ENCODE data around the gene AFF1.
"Not testable (repeated sequence)": the region's sequence is repeated elsewhere in the genome, so short reads cannot be mapped to it uniquely, and the experiment has no call there.

Gene AFF1

GRCh38 chr4:87031920-87032319 is 97.1 kb downstream of the AFF1 start:
- Histone ChIP-seq H3K36me3 (ENCODE audit: insufficient read depth, low read length) (no peaks in the 10 kb centered on the region), H3K9ac (ENCODE audit: low read depth, low read length) (no peak overlapping the region), H3K4me1 (ENCODE audit: insufficient read depth, low read length) (peaks cover 58% of the 10 kb centered on the region), H3K9me3 (ENCODE audit: control insufficient read depth, insufficient read depth, low read length) (no peaks in the 10 kb centered on the region)

GRCh38 chr4:87032884-87033533 is 98.2 kb downstream of the AFF1 start:
- Histone ChIP-seq H3K4me1 (ENCODE audit: insufficient read depth, low read length) (peaks cover 68% of the 10 kb centered on the region), H3K9ac (ENCODE audit: low read depth, low read length) (no peak overlapping the region), H3K36me3 (ENCODE audit: insufficient read depth, low read length) (no peaks in the 10 kb centered on the region), H3K9me3 (ENCODE audit: control insufficient read depth, insufficient read depth, low read length) (no peaks in the 10 kb centered on the region)

GRCh38 chr4:87033902-87034301 is 99.1 kb downstream of the AFF1 start:
- no peaks in the 10 kb centered on the region for H3K9me3 ChIP-seq (ENCODE audit: control insufficient read depth, insufficient read depth, low read length)
- H3K36me3 ChIP-seq (ENCODE audit: insufficient read depth, low read length): no peaks in the 10 kb centered on the region
- no peak overlapping the region for H3K9ac ChIP-seq (ENCODE audit: low read depth, low read length)
- H3K4me1 ChIP-seq (ENCODE audit: insufficient read depth, low read length): peaks cover 77% of the 10 kb centered on the region

GRCh38 chr4:87034527-87034926 is 99.7 kb downstream of the AFF1 start:
- peaks cover 81% of the 10 kb centered on the region for H3K4me1 ChIP-seq (ENCODE audit: insufficient read depth, low read length)
- no peaks in the 10 kb centered on the region for H3K36me3 ChIP-seq (ENCODE audit: insufficient read depth, low read length)
- no peak overlapping the region for H3K9ac ChIP-seq (ENCODE audit: low read depth, low read length)
- H3K9me3 ChIP-seq (ENCODE audit: control insufficient read depth, insufficient read depth, low read length): no peaks in the 10 kb centered on the region

DNA sequence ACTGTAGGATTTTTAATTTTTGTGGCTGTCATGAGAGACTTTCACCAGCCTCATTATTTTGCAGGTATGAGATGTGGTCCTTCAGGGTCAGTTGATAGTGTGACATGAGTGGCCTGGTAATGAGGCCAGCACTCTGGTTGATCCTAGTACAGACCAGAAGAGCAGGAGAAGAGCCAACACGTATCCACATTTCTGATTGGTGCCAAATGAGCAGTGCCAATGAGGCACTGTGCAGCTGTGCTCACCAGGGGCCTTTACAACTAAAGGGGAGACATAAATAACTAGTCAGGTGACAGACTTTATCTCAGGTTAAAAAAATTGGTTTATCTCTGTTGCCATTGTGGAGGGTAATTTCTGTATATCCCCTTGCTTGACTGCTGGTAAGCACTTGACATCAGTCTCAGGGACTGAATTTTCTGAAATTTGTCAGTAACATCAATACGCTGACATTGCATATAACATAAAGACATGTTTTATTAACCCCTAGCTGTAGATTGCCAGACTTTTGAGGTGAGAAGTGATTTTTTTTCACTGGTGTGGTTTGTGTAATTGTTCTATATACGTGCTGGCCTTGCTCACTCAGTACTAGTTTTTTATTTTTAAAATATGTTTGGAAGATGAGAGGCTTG is 101.2 kb downstream of the AFF1 start:
- Histone ChIP-seq H3K36me3 (ENCODE audit: insufficient read depth, low read length) (no peaks in the 10 kb centered on the region), H3K9ac (ENCODE audit: low read depth, low read length) (no peak overlapping the region), H3K4me1 (ENCODE audit: insufficient read depth, low read length) (peaks cover 69% of the 10 kb centered on the region), H3K9me3 (ENCODE audit: control insufficient read depth, insufficient read depth, low read length) (no peaks in the 10 kb centered on the region)

GRCh38 chr4:87036713-87037112 is 101.9 kb downstream of the AFF1 start:
- H3K36me3 ChIP-seq (ENCODE audit: insufficient read depth, low read length): no peaks in the 10 kb centered on the region
- no peaks in the 10 kb centered on the region for H3K9me3 ChIP-seq (ENCODE audit: control insufficient read depth, insufficient read depth, low read length)
- no peak overlapping the region for H3K9ac ChIP-seq (ENCODE audit: low read depth, low read length)
- H3K4me1 ChIP-seq (ENCODE audit: insufficient read depth, low read length): peaks cover 64% of the 10 kb centered on the region

DNA sequence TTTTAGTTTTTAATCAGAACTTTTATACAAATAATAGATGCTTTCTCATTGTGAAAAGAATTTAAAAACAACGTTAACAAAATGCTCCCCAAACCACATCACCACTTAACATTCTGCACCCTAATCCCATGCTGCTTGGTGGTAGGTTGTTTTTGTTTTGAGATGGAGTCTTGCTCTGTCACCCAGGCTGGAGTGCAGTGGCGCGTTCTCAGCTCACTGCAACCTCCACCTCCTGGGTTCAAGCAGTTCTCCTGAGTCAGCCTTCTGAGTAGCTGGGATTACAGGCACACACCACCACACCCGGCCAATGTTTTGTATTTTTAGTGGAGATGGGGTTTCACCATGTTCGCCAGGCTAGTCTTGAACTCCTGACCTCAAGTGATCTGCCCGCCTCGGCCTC is 102.4 kb downstream of the AFF1 start:
- H3K36me3 ChIP-seq (ENCODE audit: insufficient read depth, low read length); H3K9ac ChIP-seq (ENCODE audit: low read depth, low read length); H3K9me3 ChIP-seq (ENCODE audit: control insufficient read depth, insufficient read depth, low read length): not testable (repeated sequence)
- H3K4me1 ChIP-seq (ENCODE audit: insufficient read depth, low read length): peaks cover 60% of the 10 kb centered on the region

GRCh38 chr4:87037671-87038334 is 103.0 kb downstream of the AFF1 start:
- Histone ChIP-seq H3K36me3 (ENCODE audit: insufficient read depth, low read length) (no peaks in the 10 kb centered on the region), H3K9me3 (ENCODE audit: control insufficient read depth, insufficient read depth, low read length) (no peaks in the 10 kb centered on the region), H3K9ac (ENCODE audit: low read depth, low read length) (no peak overlapping the region), H3K4me1 (ENCODE audit: insufficient read depth, low read length) (peaks cover 60% of the 10 kb centered on the region)

DNA sequence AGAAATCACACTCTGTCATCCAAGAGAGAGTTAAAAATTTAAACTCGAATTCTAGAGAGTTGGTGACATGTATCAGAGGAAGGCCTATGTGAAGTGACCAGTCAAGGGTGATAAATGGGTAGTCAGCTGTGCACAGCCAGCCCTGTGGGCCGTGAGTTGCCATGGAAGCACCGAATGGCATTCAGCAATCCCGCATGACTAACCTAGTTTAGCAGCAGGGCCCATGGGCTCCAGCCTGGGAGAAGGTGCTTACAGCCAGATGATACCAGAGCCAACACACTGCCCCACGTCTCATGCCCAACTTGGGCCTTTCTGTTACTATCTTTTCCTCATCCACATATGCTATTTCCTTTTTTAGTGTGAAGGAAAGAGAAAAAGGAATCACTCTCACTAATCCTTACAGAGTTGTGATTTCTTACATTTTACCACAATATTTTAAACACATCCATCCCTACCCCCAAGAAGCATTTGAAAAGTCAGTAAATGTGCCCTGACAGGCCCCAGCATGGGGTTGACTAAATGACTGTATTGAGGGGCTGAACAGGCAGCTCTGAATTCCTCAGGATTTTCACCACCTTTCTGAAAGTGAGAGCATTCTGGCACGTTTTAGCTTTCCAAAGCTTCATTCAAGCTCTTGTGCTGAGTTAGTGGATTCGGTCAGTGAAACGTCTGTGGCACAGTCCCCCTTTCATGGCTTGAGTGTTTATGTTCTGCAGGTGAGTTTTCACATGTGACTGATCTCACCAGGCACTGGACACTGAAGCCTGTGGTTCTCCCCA is 104.2 kb downstream of the AFF1 start:
- Histone ChIP-seq H3K9ac (ENCODE audit: low read depth, low read length) (no peak overlapping the region), H3K9me3 (ENCODE audit: control insufficient read depth, insufficient read depth, low read length) (no peaks in the 10 kb centered on the region), H3K4me1 (ENCODE audit: insufficient read depth, low read length) (peaks cover 56% of the 10 kb centered on the region), H3K36me3 (ENCODE audit: insufficient read depth, low read length) (no peaks in the 10 kb centered on the region)

DNA sequence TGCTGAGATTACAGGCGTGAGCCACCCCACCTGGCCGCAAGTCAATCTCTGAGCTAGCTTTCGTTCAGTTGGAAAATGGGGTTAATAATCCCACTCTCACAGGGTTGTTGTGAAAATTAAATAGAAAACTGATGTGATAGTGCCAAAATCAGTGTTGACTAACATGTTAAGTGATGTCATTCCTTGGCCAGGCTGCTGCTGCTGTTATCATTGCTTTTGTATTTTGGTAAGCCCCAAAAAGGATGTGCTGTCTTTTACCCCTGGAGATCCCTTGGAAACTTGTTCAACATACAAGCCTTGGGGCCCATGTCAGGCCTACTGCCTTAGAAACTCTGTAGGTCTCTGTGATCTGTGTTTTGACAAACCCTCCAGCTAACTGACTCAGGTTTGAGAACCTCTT is 106.3 kb downstream of the AFF1 start:
- peaks cover 65% of the 10 kb centered on the region for H3K4me1 ChIP-seq (ENCODE audit: insufficient read depth, low read length)
- no peak overlapping the region for H3K9ac ChIP-seq (ENCODE audit: low read depth, low read length)
- H3K36me3 ChIP-seq (ENCODE audit: insufficient read depth, low read length): no peaks in the 10 kb centered on the region
- no peaks in the 10 kb centered on the region for H3K9me3 ChIP-seq (ENCODE audit: control insufficient read depth, insufficient read depth, low read length)

DNA sequence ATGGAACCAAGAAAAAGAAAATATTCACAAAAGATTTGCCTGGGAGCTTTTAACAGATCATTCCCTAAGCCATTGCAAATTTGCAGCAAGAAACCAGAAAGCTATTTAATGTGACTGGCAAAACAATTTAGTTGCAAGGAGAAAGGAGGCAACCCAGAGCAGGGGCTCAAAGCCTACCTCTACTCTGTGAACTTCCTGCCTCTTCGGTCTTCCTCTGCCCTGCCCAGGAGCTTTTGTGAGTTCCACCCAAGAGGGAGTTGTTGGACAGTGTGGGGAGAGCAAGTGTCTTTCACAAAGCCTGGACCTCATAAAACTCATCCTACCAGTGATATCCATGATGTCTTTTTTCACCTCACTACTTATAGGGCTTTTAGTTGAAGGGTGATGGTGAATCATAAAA is 107.4 kb downstream of the AFF1 start:
- peaks cover 56% of the 10 kb centered on the region for H3K4me1 ChIP-seq (ENCODE audit: insufficient read depth, low read length)
- no peaks in the 10 kb centered on the region for H3K36me3 ChIP-seq (ENCODE audit: insufficient read depth, low read length)
- no peak overlapping the region for H3K9ac ChIP-seq (ENCODE audit: low read depth, low read length)

GRCh38 chr4:87042986-87043820 is 108.4 kb downstream of the AFF1 start:
- Histone ChIP-seq H3K9ac (ENCODE audit: low read depth, low read length) (no peak overlapping the region), H3K4me1 (ENCODE audit: insufficient read depth, low read length) (peaks cover 54% of the 10 kb centered on the region), H3K9me3 (ENCODE audit: control insufficient read depth, insufficient read depth, low read length) (no peaks in the 10 kb centered on the region), H3K36me3 (ENCODE audit: insufficient read depth, low read length) (no peaks in the 10 kb centered on the region)

More for the DNA sequence above, 107.4 kb downstream of the AFF1 start:
- no peaks in the 10 kb centered on the region for H3K9me3 ChIP-seq (ENCODE audit: control insufficient read depth, insufficient read depth, low read length)

- peaks cover 45% of the 10 kb centered on the region for H3K4me1 ChIP-seq (ENCODE audit: insufficient read depth, low read length)
Observed at GRCh38 chr4:87044511-87045233, 109.9 kb downstream of the AFF1 start.

More at GRCh38 chr4:87044511-87045233, 109.9 kb downstream of the AFF1 start:
- H3K36me3 ChIP-seq (ENCODE audit: insufficient read depth, low read length): no peaks in the 10 kb centered on the region
- no peaks in the 10 kb centered on the region for H3K9me3 ChIP-seq (ENCODE audit: control insufficient read depth, insufficient read depth, low read length)
- H3K9ac ChIP-seq (ENCODE audit: low read depth, low read length): no peak overlapping the region
